HTERT RPE-1 (cell line): ENCODE data around the gene HTR3D.
"Not testable (repeated sequence)": the region's sequence is repeated elsewhere in the genome, so short reads cannot be mapped to it uniquely, and the experiment has no call there.

Experiments
- in situ Hi-C: fragments of 300-500 bp; cut with MboI; formaldehyde crosslinking; loops from 4 replicates; pipeline ENCODE4 v1.14.3; 2020; ENCODE audit warnings: low sequenced_read_pairs

The HTR3D gene, protein sequence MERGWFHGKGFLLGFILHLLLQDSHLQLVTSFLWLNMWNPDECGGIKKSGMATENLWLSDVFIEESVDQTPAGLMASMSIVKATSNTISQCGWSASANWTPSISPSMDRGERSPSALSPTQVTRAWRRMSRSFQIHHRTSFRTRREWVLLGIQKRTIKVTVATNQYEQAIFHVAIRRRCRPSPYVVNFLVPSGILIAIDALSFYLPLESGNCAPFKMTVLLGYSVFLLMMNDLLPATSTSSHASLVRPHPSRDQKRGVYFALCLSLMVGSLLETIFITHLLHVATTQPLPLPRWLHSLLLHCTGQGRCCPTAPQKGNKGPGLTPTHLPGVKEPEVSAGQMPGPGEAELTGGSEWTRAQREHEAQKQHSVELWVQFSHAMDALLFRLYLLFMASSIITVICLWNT

DNA sequence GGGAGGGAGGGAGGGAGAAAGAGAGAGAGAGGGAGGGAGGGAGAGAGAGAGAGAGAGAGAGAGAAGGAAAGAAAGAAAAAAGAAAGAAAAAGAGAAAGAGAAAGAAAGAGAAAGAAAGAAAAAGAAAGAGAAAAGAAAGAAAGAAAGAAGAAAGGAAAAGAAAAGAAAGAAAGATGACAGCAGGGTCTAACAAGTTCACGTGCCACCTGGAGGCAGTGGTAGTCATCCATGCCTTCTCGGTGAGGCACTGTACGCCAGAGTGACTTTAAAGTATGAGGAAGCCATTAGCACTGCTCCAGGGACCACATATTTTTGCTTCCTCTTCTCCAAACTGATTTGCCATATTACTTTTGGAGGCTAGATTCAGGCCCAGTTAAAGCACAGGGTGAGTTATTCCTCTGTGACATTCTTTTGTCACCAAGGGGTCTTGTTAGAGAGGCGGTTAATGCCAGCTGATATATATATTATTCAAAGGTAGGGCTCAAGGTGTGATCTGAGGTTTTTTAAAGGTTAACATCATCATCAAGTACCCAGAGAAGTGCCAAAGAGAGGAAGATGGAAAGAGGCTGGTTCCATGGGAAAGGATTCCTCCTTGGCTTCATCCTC is at the start of gene HTR3D:
Gene HTR3D (plus strand): TSS at position 556 of the 606 bp plus-strand sequence. CDS start 0 bp downstream, at position 556.
- in situ Hi-C loops = no loop called here

DNA sequence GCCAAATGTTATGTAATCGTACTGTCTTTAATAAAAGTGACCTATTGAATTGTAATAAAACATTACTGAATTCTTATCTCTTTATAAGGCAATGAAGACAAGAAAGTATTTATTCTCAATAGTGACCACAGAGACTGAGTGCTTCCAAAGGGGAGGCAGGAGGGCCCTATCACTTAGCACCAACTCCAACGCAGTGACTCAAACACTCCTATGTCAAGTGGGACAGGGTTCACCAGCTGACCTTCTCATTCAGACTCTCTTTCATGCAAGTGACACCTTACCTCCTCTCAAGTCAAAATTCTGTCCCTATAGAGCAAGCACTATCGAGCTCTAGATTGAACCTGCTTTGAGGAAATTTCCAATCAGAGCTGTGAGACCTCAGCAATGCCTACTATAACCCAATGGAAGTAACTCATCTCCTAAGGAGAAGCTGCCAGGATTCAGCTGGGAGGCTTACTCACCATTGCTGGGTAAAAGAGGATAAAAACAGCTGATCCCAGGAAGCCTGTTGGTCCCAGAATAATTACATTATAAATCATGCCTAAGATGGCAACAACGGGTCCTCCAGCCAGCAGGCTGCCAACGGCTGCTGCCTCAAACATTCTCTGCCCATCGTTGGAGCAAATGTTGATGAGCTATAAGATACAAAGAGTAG is 49.4 kb upstream of the HTR3D start:
- in situ Hi-C loops = no loop called here

DNA sequence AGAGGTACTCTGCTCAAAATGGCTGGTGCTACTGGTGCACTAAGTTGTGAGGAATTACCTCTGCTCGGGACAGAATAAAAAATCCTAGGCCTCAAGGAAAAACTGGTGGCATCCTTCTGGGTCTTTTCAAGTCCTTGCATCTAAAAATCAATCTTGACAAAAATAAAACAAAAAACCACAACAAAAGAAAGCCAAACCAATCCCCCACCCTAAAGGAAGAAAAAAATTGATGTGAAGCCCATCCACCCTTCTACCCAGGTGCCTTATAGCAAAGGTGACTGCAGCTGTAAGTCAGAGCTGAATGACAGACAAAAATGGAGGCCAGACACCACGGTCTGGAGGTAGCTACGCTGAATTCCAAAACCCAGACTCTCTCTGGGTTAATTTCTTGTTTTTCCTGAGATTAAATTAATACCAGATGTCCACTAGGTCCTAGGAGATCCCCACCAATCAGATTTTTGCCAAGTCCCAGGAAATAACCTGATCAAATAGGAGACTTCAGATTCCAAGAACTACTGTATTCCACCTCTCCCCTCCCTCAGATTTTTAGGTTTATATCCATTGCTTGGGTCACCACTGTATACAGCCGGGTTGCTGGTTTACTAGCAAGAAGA is 47.3 kb upstream of the HTR3D start:
- in situ Hi-C loops = no loop called here

DNA sequence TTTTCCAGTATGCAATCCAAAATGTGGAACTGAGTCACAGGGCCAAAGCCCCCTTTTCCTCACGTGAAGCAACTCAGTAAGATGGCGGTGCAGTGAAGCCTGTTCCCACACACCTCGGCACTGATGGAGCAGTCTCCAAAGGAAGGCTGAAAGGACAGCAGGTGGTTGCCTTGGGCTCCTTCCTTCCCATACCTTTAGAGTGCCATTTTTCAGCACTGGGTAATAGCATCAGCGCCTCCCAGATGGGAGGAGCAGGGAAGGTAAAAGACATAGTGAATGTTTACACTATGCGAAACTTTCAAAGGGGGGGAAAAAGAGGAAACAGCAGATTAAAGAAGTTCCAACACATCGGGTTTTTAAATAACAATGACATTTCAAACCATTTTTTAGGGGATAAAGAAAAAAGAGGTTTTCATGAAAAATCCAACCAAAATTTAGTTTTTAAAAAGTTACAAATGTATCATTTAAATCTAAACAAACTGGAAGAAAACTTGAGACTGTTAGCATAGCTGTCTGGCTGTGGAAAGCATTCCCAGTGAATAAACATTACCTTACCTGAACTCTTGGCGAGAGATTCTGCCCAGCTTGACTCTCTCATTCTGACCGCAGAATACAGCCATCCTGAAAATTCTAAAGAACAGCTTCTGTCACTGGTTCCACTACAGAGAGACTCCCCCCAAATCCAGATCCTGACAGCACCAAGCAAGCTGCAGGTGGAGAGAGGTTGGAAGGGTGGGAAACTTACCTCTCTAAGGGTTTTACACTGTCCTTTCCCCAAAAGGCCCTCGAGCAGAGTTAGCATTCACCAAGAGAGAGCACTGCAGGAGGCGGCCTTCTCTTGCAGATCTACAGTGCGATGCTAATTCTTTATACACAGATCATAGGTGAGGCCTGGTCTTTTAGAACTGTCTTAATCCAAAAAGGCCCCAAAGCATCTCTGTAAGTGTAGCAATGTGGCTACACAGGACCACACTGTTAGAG is 46.5 kb upstream of the HTR3D start:
- in situ Hi-C loops = no loop called here

DNA sequence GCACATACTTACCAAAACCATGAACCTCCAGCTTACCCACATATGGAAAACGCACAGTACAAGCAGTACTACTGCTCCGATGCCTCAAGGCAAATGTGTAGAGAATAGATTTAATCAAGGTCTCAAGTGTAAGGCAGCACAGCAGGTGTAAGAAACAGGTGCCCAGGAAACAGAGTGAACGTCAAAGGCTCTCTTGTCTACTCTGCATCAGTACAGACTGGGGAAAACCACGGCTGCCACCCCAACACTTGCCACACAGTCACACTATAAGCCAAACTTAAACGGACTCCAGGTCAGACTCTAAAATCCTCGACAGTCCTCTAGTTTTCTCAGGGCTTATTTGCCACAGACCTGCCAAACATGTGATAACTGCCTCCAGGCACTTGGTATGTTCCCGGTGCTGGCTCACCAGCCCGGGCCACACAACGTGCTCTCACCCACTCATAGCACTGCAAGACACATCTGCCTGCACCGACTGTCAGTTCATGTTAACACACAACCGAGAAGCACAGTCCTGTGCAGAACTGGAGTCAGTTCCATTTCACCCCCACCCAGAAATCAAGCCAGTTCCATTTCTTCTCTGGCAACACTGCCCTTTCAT is 44.4 kb upstream of the HTR3D start:
- in situ Hi-C loops = no loop called here

DNA sequence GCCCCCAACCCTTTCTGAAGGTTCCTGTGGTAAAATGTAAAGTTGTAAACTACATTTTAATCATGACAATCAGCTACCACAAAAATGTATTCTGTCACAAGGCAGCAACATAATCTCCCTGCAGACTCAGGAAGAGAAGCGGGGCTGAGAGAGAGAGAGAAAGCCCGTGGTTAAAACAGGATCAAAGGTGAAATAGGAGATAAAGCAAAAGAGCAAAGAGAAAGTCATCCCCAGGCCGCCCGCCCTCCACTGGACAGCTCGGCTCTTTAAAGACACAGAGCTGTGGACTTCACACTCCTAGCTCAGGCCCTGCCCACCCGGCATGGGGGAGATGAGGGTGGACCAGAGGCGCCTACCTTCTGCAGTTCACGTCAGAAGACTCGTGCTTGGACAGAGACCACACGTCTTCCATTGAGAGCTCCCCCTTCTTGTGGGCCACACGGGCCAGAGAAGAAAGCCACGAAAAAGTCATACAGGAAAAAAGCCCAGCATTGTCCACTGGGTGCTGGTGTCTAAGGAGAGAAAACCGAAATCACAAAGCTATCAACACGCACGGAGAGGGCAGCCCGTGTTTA is 43.2 kb upstream of the HTR3D start:
- in situ Hi-C loops = no loop called here

DNA sequence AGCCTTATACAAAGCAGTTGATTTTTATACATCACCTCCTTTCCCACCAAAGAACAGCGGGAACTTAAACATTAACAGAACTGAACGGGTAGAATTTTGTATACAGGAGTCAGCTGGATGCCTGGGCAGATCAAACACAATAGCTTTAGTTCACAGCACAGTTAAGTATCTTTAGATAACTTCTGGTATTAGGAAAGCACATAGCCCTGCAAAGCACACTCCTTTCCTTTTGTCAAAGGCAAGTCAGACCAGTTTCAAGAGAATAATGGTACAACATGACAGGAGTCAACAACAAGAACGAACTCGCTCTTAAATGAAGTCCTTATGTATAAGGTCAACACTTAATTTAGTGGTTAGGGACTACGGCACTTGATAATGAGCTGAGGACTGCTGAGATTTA is 40.1 kb upstream of the HTR3D start:
- in situ Hi-C loops = no loop called here

DNA sequence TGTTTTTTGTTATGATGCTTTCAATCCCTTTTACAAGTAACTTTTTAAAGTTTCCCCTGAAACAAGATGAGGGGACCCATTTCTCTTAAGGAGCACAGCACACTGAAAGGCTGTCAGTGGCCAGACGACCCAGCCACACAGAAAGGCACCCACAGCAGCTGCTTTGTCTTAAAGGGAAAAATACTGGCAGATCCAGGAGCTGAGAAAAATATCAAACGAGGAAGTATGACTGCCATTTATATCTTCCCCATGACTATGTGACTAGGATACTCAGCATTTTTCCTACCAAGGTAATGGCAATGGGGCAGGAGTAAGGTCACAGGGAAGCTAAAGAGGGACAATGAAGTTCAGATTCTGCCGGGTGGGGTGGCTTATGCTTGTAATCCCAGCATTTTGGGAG is 29.8 kb upstream of the HTR3D start:
- in situ Hi-C loops = no loop called here

DNA sequence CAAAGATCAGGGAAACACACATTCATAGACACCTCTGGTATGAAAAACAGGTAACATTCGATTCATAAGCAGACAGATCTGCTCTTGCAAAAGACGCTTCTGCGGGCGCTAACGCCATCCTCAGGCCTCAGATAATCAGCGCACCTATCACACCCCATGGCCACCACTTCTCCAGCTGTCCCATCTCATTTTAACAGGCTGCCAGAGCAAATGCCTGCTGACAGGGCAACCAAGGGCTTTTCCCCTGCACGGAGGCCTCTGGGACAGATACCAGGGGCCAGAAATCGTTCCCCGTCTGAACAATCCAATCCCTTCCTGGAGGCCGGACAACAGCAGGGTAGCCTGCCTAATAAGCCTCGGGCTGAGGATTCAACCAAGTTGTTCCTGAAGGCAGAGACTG is 29.1 kb upstream of the HTR3D start:
- in situ Hi-C loops = no loop called here

DNA sequence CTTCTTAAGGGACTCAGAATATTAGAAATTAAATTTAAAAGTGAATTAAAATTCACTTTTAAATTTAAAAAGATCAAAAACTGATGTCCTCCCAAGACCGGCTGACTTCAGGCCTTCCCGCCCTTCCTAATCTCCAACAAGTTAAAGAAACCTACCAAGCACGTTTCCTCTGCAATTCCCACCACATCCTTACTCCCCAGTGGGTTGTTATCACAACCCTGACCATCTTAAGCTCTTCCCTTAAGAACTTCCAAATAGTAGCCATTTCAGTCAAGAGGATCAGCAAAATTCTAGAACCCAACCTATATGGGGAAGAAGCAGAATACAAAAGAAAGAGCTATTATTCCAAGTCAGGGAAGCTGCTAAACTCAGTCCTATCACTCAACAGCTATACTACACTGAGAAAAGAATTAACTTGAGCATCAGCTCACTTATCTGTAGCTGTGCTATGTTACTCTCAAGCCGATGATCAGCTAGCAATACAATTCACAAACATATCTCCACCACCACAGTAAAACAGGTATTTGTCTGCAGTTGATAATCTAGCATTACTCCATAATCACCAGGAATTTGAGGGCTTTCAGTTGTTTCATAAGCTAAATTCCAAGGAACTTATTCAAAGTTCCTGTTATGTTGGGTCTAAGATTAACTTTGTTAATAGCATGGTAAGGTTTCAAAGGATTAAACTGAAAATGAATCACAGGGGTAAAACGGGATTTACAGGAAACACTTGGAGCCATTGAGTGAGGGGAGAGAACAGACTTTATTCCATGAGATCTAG is 28.2 kb upstream of the HTR3D start:
- in situ Hi-C loops = no loop called here

DNA sequence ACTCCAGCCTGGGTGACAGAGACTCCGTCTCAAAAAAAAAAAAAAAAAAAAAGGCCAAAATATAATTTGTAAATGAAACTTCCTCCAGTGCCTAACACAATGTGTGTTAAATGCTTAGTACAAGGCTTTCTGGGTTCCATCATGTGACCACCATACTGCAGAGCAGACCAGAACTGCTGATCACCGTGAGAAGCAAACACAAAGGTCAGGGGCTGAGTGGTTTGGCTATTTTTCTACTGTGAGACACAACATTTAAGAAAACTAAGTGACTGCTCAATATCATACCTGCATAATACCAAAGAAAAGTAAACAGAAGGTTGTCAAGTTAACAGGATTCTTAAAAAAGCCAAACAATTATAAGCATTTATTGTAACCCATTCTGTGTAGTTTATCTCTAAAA is 27.1 kb upstream of the HTR3D start:
- in situ Hi-C loops = no loop called here

DNA sequence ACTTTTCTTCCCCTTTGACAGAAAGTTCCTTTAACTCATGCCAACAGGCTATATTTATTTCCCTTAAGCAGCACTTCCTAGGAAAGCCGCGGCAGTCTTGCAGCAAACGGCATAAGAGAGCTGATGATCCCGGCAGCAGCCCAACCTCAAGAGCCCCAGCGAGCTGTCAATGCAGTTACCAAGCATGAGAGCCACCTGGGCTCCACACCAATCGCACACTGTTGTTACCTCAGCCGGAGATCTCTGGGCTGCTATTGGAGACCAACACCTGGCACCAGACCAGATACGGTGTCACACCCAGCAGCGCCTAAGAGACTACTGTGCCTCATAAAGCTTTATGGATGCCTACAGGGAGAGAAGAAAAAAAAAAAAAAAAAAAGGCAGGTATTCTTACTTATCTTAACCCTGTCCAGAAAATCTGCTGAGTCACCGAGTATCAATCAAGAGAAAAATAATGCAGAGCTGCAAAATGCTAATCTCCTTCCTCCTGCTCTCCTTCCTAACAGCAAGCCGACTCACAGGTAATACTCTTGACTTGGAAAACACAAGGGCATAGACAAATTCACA is 25.5 kb upstream of the HTR3D start:
- in situ Hi-C loops = no loop called here

DNA sequence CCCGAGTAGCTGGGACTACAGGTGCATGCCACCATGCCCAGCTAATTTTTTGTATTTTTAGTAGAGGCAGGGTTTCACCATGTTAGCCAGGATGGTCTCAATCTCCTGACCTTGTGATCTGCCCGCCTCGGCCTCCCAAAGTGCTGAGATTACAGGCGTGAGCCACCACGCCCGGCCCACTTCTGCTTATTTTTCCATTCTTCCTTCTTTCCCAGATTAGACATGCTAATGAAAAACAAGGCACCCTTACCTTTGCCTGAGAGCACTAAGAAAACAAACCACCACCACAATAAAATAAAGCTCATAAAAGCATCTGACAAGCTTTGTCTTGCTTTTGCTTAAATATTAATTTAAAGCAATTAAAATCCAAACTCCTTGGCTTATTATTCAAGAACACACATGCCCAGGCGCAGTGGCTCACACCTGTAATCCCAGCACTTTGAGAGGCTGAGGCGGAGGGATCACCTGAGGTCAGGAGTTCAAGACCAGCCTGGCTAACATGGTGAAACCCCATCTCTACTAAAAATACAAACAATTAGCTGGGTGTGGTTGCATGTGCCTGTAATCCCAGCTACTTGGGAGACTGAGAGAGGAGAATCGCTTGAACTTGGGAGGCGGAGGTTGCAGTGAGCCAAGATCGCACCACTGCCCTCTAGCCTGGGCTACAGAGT is 24.3 kb upstream of the HTR3D start:
- in situ Hi-C loops = not testable (repeated sequence)

DNA sequence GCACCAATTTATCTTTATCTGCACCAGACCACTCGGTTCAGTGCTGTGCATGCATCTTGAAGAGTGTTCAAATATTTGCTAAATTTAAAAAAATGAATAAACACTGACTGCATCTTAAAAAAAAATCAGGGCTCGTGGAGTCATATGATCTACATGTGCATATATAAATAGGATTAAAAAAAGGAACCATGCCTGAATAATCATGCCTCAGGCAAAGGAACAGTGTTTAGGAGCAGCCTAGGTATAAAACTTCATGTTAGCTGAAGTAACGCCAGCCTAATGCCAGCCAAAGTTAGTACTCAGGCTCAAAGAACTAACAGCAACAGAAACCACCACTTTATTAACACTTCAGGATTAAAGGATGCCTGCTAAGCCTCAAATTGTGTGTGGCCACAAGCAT is 23.4 kb upstream of the HTR3D start:
- in situ Hi-C loops = no loop called here

DNA sequence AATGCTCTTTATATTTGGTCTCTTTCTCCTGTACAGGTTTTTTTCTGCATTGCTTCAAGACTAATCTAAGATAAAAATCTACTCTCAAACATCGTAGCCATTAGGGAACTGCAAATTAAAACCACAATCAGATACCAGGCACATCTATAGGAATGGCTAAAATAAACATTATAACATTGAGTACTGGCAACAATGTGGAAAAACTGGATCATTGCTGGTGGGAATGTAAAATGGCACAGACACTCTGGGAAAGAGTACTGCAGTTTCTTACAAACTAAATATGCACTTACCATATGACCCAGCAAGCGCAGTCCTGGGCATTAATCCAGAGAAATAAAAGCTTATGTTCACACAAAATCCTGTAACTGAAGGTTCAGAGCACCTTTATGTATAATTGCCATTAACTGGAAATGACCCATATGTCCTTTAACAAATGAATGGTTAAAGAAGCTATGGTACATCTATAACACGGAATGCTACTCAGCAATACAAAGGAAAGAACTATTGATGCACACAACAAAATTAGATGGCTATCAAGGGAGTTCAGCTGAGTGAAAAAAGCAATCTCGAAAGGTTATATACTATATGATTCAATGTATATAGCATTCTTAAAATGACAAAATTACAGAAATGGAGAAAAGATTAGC is 20.2 kb upstream of the HTR3D start:
- in situ Hi-C loops = no loop called here

DNA sequence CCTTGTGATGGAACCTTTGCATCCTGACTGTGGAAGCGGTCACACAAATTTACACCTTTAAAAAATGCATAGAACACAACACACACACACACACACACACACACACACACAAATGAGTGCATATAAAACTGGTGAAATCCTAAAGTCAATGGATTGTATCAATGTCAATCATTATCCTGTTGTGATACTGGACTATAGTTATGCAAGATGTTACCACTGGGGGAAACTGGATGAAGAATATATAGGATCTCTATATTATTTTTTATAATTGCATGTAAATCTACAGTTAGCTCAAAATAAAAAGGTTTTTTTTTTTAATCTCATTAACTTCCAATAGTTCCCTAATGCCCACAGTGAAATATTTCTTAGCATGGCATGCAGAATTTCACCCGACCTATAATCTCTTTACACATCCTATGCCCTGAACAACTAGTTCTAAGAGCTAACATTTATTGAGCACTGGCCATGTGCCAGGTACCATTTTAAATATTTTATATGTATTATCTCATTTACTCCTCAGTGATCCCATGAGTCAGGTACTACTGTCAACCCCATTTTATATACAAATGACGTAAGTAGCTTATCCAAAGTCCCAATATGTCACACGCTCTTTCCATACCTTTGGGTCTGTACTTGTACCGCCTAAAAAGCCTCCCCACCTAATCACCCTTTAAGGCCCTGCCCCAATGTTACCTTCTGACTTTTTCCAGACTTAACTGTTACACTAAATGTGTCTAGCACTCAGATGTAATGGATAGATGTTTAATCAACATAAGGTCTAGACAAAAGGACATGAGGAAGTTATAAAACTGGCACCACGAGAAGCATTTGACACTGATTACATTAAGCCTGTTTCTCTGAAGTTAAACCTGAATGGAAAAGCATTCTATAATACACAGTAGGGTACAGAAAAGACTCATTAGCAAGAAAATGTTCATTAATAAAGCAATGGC is 19.3 kb upstream of the HTR3D start:
- in situ Hi-C loops = no loop called here
